OCI-LY3 (cell line): Measurements from ENCODE around the gene LTN1.

Experiments used
- H2AFZ ChIP-seq: fragments of 200-600, 300-600 bp; shearing (Covaris generic); 2 replicates; pipeline ENCODE4 v1.6.0; 2014; ENCODE audit warnings: antibody characterized with exemption, low read depth, low read length
- H3K27ac ChIP-seq: fragments of 200-600, 300-600 bp; sonication (generic); 2 replicates; pipeline ENCODE4 v1.5.1; 2014; ENCODE audit warnings: mild to moderate bottlenecking, low read length, moderate library complexity, mixed read lengths
- H3K27me3 ChIP-seq: fragments of 200-600, 300-600 bp; sonication (generic); 2 replicates; pipeline ENCODE4 v1.6.1; 2014; ENCODE audit warnings: low read depth, low read length, mixed read lengths
- H3K36me3 ChIP-seq: fragments of 200-600, 300-600 bp; sonication (generic); replicated peaks from 2 replicates; pipeline ENCODE3; 2014; ENCODE audit warnings: low read depth, low read length, mixed read lengths
- H3K4me1 ChIP-seq: fragments of 300-600, 200-600 bp; sonication (generic); 2 replicates; pipeline ENCODE4 v1.6.1; 2014; ENCODE audit warnings: low read length, mixed read lengths
- H3K4me2 ChIP-seq: fragments of 200-600, 300-600 bp; sonication (generic); 2 replicates; pipeline ENCODE4 v1.6.1; 2014; ENCODE audit warnings: low read length, mixed read lengths
- H3K4me3 ChIP-seq: fragments of 300-600, 200-600 bp; sonication (generic); 2 replicates; pipeline ENCODE4 v1.5.1; 2014; ENCODE audit warnings: antibody characterized with exemption, mild to moderate bottlenecking, low read length, moderate library complexity
- H3K79me2 ChIP-seq: fragments of 300-600, 200-600 bp; shearing (Covaris generic); 2 replicates; pipeline ENCODE4 v1.6.1; 2014; ENCODE audit warnings: mild to moderate bottlenecking, low read length, mixed read lengths
- H3K9ac ChIP-seq: fragments of 300-600, 200-600 bp; shearing (Covaris generic); 2 replicates; pipeline ENCODE4 v1.6.0; 2014; ENCODE audit warnings: mild to moderate bottlenecking, low read length, moderate library complexity
- H3K9me3 ChIP-seq: fragments of 200-600, 300-600 bp; shearing (Covaris generic); 2 replicates; pipeline ENCODE4 v1.6.1; 2014; ENCODE audit warnings: low read length, mixed read lengths; ENCODE audit not compliant: insufficient read depth
- H4K20me1 ChIP-seq: fragments of 200-600, 300-600 bp; sonication (generic); 2 replicates; pipeline ENCODE4 v1.6.1; 2016; ENCODE audit warnings: low read length, mixed read lengths; ENCODE audit not compliant: insufficient read depth
- CTCF ChIP-seq: fragments of 200-600, 300-600 bp; sonication (generic); IDR thresholded peaks from 2 replicates; pipeline ENCODE4 v1.5.1; 2014; ENCODE audit warnings: antibody characterized with exemption, low read length, low read depth
- EZH2phosphoT487 ChIP-seq: fragments of 200-600 bp; shearing (Covaris generic); IDR thresholded peaks from 2 replicates; pipeline ENCODE4 v1.6.1; 2018; ENCODE audit warnings: antibody characterized with exemption, mixed run types, low read depth

The LTN1 gene

GRCh38 chr21:28906236-28906635, 86.4 kb downstream of the LTN1 start:
- Histone ChIP-seq H3K4me1 (no peaks in the 10 kb centered on the region), H3K36me3 (no peaks in the 10 kb centered on the region), H3K79me2 (no peaks in the 10 kb centered on the region), H3K9ac (no peak overlapping the region), H3K9me3 (no peaks in the 10 kb centered on the region), H3K4me3 (no peak overlapping the region), H3K27me3 (no peaks in the 10 kb centered on the region), H3K4me2 (no peak overlapping the region), H4K20me1 (no peaks in the 10 kb centered on the region), H2AFZ (no peak overlapping the region), H3K27ac (no peak overlapping the region)
- TF ChIP-seq CTCF (no peak), EZH2phosphoT487 (no peak)

GRCh38 chr21:28904961-28905435, 87.7 kb downstream of the LTN1 start:
- Histone ChIP-seq H3K27ac (no peak overlapping the region), H3K4me3 (no peak overlapping the region), H3K27me3 (no peaks in the 10 kb centered on the region), H3K36me3 (no peaks in the 10 kb centered on the region), H3K79me2 (no peaks in the 10 kb centered on the region), H3K9ac (no peak overlapping the region), H4K20me1 (no peaks in the 10 kb centered on the region), H3K4me2 (no peak overlapping the region), H3K9me3 (no peaks in the 10 kb centered on the region), H3K4me1 (no peaks in the 10 kb centered on the region), H2AFZ (no peak overlapping the region)
- TF ChIP-seq EZH2phosphoT487 (no peak), CTCF (no peak)

GRCh38 chr21:28903448-28903847, 89.2 kb downstream of the LTN1 start:
- Histone ChIP-seq H3K4me1 (no peaks in the 10 kb centered on the region), H3K4me3 (no peak overlapping the region), H3K27ac (no peak overlapping the region), H3K27me3 (no peaks in the 10 kb centered on the region), H3K9ac (no peak overlapping the region), H3K4me2 (no peak overlapping the region), H3K9me3 (no peaks in the 10 kb centered on the region), H4K20me1 (no peaks in the 10 kb centered on the region), H3K79me2 (no peaks in the 10 kb centered on the region), H3K36me3 (no peaks in the 10 kb centered on the region), H2AFZ (no peak overlapping the region)
- TF ChIP-seq EZH2phosphoT487, result no peak
- no peak for TF ChIP-seq CTCF

- Histone ChIP-seq H3K9me3 (no peaks in the 10 kb centered on the region), H3K27ac (no peak overlapping the region), H4K20me1 (no peaks in the 10 kb centered on the region), H3K36me3 (no peaks in the 10 kb centered on the region), H3K4me1 (no peaks in the 10 kb centered on the region), H3K27me3 (no peaks in the 10 kb centered on the region), H3K9ac (no peak overlapping the region), H3K4me2 (no peak overlapping the region), H3K4me3 (no peak overlapping the region), H3K79me2 (no peaks in the 10 kb centered on the region), H2AFZ (no peak overlapping the region)
- TF ChIP-seq EZH2phosphoT487 (no peak), CTCF (no peak)
These were observed 92.2 kb downstream of the LTN1 start for GRCh38 chr21:28900481-28900880.
